ENCODE data around the gene GPANK1.

The GPANK1 gene

GRCh38 chr6:31622684-31623091 lies 42.1 kb downstream of the GPANK1 start:
- POLR2A ChIA-PET = interaction anchor here (0.7 to 9.7 kb wide), 15 partner anchors 13 to 1332 kb away, joined by 3 to 123 read pairs (median 4); partner anchors contain the start of genes ATP6V1G2, BAG6, DDX39B and GPANK1
- no peak for TF ChIP-seq ZSCAN30 (tag by site-specific recombination; IDR thresholded peaks at IDR 0.05)
- TF ChIP-seq ZSCAN16 (tag by site-specific recombination; IDR thresholded peaks at IDR 0.05) = no peak
- TF ChIP-seq KLF10 (tag by site-specific recombination; IDR thresholded peaks at IDR 0.05) = no peak
- no peak for TF ChIP-seq ZNF488 (tag by site-specific recombination; IDR thresholded peaks at IDR 0.05)
- TF ChIP-seq ZNF76 (tag by site-specific recombination; IDR thresholded peaks at IDR 0.05; ENCODE audit: borderline replicate concordance, low read depth) = no peak
- no peak for TF ChIP-seq ZNF544 (tag by site-specific recombination; IDR thresholded peaks at IDR 0.05)
- TF ChIP-seq ZNF169 (tag by site-specific recombination; IDR thresholded peaks at IDR 0.05) = no peak
- TF ChIP-seq ZNF837 (tag by site-specific recombination; IDR thresholded peaks at IDR 0.05) = no peak
- TF ChIP-seq, protein P1, sequence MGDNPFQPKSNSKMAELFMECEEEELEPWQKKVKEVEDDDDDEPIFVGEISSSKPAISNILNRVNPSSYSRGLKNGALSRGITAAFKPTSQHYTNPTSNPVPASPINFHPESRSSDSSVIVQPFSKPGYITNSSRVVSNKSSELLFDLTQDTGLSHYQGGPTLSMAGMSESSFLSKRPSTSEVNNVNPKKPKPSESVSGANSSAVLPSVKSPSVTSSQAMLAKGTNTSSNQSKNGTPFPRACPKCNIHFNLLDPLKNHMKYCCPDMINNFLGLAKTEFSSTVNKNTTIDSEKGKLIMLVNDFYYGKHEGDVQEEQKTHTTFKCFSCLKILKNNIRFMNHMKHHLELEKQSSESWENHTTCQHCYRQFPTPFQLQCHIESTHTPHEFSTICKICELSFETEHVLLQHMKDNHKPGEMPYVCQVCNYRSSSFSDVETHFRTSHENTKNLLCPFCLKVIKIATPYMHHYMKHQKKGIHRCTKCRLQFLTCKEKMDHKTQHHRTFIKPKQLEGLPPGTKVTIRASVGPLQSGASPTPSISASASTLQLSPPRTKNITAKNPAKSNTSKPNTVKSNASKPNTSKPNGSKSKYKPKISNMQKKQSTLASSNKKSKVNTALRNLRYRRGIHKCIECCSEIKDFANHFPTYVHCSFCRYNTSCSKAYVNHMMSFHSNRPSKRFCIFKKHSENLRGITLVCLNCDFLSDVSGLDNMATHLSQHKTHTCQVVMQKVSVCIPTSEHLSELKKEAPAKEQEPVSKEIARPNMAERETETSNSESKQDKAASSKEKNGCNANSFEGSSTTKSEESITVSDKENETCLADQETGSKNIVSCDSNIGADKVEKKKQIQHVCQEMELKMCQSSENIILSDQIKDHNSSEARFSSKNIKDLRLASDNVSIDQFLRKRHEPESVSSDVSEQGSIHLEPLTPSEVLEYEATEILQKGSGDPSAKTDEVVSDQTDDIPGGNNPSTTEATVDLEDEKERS (tag by site-specific recombination; IDR thresholded peaks at IDR 0.05) = no peak
- TF ChIP-seq ZNF302 (tag by site-specific recombination; IDR thresholded peaks at IDR 0.05; ENCODE audit: low read depth) = no peak
- TF ChIP-seq ZNF514 (tag by site-specific recombination; IDR thresholded peaks at IDR 0.05) = no peak
- no peak for TF ChIP-seq IKZF3 (tag by site-specific recombination; IDR thresholded peaks at IDR 0.05)
- TF ChIP-seq ZNF2 (tag by site-specific recombination; IDR thresholded peaks at IDR 0.05) = no peak
- TF ChIP-seq ZSCAN4 (tag by site-specific recombination; IDR thresholded peaks at IDR 0.05) = no peak
- Histone ChIP-seq H3K4me3 (ENCODE audit: low read depth, low read length) (peak overlapping the region; percentile 97; the same call in 1 of the 2 replicates), H3K4me1 (ENCODE audit: control insufficient read depth, insufficient read depth, low read length) (peaks cover 7% of the 10 kb centered on the region; the same call in 1 of the 2 replicates), H3K9me3 (ENCODE audit: control insufficient read depth, insufficient read depth, low read depth, low read length) (no peaks in the 10 kb centered on the region), H3K27ac (ENCODE audit: extremely low read depth, low read depth, low read length) (peak overlapping the region; percentile 99), H3K36me3 (ENCODE audit: control insufficient read depth in 2 of 2, insufficient read depth in 1 of 2, low read length in 2 of 2) (peaks cover 45 to 65% of the 10 kb centered on the region in 2 experiments)
- CTCF ChIA-PET = interaction anchor here (0.7 to 1.4 kb wide), 5 partner anchors 11 to 78 kb away, joined by 3 to 7 read pairs (median 5); partner anchors contain the start of gene ATP6V1G2

GRCh38 chr6:31621991-31622390 lies 42.8 kb downstream of the GPANK1 start:
- no peak for TF ChIP-seq ZNF707 (tag by site-specific recombination; IDR thresholded peaks at IDR 0.05)
- peak; percentile 2; the same call in 1 of the 2 replicates for TF ChIP-seq YY1 (tag by site-specific recombination; IDR thresholded peaks at IDR 0.05)
- no peak for TF ChIP-seq IKZF3 (tag by site-specific recombination; IDR thresholded peaks at IDR 0.05)
- TF ChIP-seq ZNF132 (tag by site-specific recombination; IDR thresholded peaks at IDR 0.05; ENCODE audit: borderline replicate concordance) = no peak
- peak; percentile 77 for TF ChIP-seq ZNF76 (tag by site-specific recombination; IDR thresholded peaks at IDR 0.05; ENCODE audit: borderline replicate concordance, low read depth)
- TF ChIP-seq ZBTB20 (tag by site-specific recombination; IDR thresholded peaks at IDR 0.05) = 0 out of 2 replicates have a peak, but pooled peaks have one; percentile 19
- TF ChIP-seq ZNF423 (tag by site-specific recombination; IDR thresholded peaks at IDR 0.05) = no peak
- H3K4me1 ChIP-seq (ENCODE audit: control insufficient read depth, insufficient read depth, low read length) = peaks cover 7% of the 10 kb centered on the region; the same call in 1 of the 2 replicates
- peak overlapping the region; percentile 99 for H3K27ac ChIP-seq (ENCODE audit: extremely low read depth, low read depth, low read length)
- H3K9me3 ChIP-seq (ENCODE audit: control insufficient read depth, insufficient read depth, low read depth, low read length) = no peaks in the 10 kb centered on the region
- peak overlapping the region; percentile 97 for H3K4me3 ChIP-seq (ENCODE audit: low read depth, low read length)
- H3K36me3 ChIP-seq (ENCODE audit: control insufficient read depth in 2 of 2, insufficient read depth in 1 of 2, low read length in 2 of 2) = peaks cover 39 to 58% of the 10 kb centered on the region in 2 experiments
- ChIA-PET POLR2A (interaction anchor here (0.6 to 9.7 kb wide), 17 partner anchors 13 to 1349 kb away, joined by 3 to 123 read pairs (median 4); partner anchors contain the start of genes ATP6V1G2, BAG6, C6orf47 and DDX39B), CTCF (interaction anchor here (0.7 to 1.4 kb wide), 5 partner anchors 12 to 42 kb away, joined by 3 to 7 read pairs (median 3); no protein-coding TSS in a partner anchor)

Measured in HEK293 (cell line).